ENCODE data around the gene ARNT2.

DNA sequence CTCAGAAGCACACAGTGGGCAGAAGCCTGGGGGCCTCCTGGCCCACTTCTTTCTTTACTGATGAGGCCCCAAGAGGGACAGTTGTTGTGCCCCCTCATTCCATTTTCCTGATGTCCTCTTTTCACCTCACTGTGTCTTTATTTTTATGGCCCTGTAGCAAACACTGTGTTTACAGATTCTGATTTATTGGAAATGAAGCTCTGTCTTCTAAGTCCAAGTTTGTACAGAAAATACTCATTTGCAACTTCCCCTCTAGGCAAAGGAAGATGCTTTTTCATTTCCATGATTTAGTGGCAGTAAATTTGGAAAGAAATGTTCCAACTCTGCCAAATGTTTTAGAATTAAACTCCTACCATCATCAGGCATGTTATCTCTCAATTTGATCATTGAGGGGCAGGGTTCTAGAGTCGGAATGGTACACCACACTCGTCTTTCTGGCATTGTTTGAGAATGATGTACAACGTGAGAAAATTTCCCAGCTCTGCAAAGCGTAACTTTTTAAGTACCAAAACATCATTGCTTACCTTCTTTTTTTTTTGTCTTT lies 129.7 kb downstream of the ARNT2 start:
- TF ChIP-seq, protein P1, sequence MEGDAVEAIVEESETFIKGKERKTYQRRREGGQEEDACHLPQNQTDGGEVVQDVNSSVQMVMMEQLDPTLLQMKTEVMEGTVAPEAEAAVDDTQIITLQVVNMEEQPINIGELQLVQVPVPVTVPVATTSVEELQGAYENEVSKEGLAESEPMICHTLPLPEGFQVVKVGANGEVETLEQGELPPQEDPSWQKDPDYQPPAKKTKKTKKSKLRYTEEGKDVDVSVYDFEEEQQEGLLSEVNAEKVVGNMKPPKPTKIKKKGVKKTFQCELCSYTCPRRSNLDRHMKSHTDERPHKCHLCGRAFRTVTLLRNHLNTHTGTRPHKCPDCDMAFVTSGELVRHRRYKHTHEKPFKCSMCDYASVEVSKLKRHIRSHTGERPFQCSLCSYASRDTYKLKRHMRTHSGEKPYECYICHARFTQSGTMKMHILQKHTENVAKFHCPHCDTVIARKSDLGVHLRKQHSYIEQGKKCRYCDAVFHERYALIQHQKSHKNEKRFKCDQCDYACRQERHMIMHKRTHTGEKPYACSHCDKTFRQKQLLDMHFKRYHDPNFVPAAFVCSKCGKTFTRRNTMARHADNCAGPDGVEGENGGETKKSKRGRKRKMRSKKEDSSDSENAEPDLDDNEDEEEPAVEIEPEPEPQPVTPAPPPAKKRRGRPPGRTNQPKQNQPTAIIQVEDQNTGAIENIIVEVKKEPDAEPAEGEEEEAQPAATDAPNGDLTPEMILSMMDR (conservative IDR thresholded peaks at IDR 0.05 in 1 of 2, IDR thresholded peaks at IDR 0.05 in 1 of 2; ENCODE audit: low read depth in 1 of 2, low read length in 2 of 2), result no peak
- TF ChIP-seq EZH2 (IDR thresholded peaks at IDR 0.05; ENCODE audit: low read length, missing control alignments), result no peak
